ENCODE data around the gene MARCHF10.
"Not testable (repeated sequence)": the region's sequence is repeated elsewhere in the genome, so short reads cannot be mapped to it uniquely, and the experiment has no call there.

The MARCHF10 gene

DNA sequence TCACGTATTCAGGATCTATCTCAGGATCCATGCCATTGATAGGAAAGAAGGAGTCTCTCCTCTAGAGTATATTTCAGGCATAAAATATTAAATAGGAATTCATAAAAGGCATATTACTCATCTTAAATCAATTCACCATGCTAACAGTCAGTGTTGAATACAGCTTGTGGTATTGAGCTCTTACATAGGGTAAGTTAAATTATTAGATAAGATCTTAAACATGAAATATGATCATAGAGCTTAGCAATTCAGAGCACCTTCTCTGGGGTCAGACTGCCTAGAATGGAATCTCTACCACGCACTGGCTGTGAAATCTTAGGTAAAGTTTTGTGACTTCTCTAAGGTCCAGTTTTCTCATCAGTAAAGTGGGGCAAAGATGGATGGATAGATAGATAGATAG is 20.7 kb downstream of the MARCHF10 start:
- DNase-seq: no peak

DNA sequence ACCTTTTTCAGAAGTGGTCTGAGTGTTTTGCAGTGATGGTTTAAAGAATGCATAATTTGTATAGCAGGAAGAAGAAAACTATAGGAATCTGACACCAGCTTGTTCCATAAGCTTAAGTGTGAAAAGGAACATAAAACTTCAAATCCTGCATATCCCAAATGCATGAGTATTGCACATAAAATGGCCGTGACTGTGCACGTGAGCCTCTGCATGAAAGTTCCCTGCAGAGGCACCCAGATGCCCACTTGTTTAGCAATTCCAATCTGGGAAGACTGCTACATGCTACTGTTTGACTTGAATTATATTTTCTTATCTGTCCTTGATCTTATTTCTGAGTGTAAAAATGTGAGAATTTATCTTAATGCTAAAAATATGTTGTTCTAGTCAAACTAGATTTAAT is 21.5 kb downstream of the MARCHF10 start:
- DNase-seq: no peak

GRCh38 chr17:62785983-62786382 is 22.1 kb downstream of the MARCHF10 start:
- DNase-seq: not testable (repeated sequence)

DNA sequence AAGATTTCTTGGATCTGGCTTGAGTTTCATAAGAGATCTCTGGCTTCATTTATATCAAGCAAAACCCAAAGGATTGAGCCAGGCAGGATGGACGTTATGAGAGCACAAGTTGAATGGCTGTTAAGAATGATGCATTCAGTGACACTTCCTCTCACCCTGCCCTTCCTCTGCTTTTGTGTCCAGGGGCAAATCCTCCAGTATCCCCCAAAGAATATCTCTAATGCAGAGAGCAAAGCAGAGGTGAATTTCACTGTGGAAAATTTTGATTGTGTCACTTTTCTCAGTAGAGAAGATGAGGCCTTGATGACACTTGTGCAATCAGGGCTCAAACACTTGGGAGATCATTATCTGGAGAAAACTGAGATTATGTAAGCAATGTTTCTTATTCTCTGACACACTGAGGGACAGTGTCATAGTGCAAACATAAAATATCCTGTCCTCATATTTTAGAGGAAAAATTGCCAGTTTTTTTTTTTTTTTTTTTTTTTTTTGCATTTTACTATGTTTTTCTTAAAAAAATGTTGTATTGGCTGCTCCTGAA is 25.3 kb downstream of the MARCHF10 start:
- DNase-seq: no peak

DNA sequence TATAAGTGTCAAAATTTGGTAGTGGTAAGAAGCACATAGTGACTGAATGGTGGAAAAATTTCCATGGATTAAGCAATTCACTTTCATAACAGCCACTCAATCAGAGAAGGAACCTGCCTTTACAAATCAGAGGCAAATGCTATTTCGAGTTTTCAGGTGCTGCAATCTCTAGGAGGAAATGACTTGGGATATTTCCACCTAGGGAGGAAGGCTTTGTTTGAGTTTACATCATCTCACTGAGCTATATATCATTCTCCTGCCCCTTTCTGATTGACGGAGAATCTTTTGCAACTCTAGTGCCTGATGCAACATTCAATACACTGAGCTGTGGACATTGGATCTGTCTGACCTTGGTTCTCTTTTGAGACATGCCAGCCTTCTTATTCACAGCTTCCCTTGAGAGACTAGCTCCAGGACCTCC is 26.3 kb downstream of the MARCHF10 start:
- no peak for DNase-seq

GRCh38 chr17:62781356-62781755 is 26.8 kb downstream of the MARCHF10 start:
- no peak for DNase-seq

DNA sequence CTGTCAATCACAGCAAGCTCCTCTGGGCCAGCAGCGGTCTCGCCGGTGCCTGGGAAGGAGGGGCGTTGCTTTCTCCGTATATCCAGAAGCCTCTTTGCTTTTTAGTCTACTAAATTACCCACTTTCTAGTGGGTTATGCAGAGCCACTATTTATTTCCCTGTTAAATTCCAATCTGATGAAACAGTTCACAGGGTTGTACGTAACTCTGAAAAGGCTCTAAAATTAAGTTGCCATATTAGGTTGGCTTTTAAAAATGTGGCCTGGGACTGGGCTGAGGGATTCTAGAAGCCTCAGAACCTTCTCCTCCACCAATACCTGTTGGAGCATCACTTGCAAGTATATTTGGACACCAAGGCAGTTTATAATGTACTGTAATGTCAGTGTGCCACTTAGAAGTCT is 27.2 kb downstream of the MARCHF10 start:
- no peak for DNase-seq

DNA sequence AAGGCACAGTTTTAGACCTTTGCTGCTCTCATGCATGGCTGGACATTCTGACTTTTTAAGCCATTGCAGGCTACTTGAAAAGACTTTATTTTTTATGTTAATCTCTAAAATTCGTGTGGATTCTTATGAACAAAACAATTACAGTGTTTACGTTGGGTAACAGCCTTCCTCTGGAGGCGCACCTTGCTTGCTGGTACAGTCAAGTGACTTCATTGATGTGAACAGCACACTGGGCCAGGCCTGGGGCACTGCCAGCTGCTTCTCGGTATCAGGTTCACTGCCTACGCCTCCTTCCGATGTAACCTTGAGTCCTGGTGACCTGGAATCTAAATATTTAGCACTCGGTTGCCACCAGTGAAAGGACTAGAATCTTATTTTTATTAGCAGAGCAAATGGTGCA is 27.8 kb downstream of the MARCHF10 start:
- DNase-seq: no peak

DNA sequence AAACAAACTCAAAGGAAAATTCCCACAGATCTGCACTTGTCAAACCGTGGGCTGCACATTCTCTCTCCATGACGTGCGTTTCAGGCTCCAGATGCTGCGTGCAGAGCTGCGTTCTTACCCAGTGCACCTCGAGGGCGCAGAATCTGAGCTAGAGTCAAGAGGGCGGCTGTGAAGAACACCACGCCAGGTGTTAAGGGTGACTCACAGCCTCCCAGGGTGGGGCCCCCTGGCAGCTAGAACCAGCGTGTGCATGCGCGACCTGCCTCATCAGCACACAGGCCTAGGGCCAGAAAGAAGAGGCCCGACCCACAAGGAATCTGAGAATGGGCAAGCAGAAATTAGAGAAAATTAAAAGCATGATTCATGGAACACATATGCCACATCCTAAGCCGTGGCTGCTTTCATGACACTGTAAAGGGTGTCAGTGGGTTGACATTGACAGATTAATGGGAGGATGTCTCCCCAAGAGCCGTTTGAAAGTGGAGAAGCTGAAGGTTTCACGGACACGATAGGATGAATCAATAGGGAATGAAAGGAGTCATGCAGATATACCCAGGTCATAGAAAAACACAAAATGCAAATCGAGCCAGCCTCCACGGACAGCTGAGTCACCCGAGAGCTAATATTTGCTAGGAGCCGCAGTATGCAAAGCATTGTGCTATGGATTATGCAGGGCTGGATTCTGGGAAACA is 29.0 kb downstream of the MARCHF10 start:
- no peak for DNase-seq

DNA sequence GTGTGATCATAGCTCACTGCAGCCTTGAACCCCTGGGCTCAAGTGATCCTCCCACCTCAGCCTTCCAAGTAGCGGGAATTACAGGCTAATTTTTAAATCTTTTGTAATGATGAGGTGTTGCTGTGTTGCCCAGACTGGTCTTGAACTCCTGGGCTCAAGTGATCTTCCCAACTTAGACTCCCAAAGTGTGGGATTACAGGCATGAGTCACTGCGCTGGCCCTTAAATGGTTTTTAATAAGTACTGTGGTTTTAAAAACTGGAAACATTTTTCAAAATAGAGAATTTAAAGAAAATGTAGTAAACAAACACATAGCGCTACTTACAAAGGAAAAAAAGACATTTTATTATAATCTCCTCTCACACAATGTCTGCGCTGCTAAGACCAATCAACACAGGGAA is 32.2 kb downstream of the MARCHF10 start:
- no peak for DNase-seq

DNA sequence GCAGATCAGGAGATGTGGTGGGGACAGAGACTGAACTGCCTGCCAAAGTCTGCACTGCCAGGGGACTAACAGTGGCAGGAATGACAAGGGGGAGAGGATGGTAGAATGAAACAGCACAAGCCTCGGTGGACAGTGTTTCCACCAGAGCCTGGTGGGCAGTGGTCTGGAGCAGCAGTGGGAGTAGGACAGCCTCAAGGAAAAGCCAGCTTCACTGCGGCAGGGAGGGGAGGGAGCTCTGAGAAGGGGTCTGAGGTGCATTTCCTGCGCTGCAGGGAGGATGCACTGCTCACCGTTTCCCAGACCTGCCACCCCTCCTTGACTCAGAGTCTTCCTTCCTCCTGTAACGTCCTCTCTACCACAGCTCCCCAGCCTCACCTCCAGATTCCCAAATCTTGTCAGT is 33.8 kb downstream of the MARCHF10 start:
- no peak for DNase-seq

DNA sequence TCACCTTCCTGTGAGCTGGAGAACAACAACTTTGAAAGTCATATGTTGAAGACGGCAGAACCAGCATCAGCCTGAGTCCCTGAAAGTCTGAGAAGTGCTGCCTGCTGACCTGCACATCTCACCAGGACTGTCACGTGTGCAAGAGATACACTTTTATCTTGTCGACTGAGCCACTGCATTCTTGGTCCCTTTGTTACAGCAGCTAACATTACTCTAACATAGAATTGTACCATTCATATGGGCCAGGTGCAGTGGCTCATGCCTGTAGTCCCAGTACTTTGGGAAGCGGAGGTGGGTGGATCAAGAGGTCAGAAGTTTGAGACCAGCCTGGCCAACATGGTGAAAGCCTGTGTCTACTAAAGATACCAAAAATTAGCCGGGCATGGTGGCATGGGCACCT is 40.1 kb downstream of the MARCHF10 start:
- DNase-seq: no peak

DNA sequence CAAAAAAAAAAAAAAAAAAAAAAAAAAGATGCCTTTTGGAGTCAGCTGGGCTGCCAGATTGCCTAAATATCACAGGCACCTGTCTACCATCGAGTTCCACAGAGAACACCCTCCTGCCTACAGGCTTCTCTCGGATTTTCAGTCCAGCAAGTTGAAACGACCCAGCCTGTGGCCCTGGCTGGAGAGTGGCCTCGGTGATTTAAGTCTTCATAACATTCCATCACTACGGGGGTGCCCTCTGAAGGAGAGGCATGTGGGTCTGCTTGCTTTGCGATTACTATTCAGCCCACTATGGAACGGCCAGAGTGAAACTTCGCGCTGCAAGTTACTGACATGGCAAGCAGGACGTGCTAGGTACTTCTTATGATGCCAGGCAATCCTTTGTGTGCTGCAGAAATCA is 42.8 kb downstream of the MARCHF10 start:
- no peak for DNase-seq

- no peak for DNase-seq
These were observed 44.1 kb downstream of the MARCHF10 start for GRCh38 chr17:62763891-62764600.

DNA sequence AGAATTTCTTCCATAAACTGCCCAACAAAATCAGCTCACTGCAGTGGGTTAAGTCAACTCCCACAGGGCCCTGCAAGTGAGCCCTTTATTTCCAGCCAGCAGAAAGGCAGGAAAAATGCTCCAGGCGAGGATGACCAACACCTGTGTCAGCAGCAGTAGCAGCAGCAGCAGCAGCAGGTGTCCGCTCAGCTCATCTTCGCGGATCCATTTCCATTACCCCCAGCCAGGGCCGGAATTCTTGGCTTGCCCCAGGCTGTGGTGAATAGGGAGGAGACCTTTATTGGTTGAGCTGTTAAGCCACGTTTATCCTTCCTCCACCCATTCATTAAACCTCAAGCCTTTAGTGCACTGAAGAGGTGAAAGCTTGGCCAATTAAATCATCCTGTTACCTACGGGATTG is 46.2 kb downstream of the MARCHF10 start:
- DNase-seq: no peak

DNA sequence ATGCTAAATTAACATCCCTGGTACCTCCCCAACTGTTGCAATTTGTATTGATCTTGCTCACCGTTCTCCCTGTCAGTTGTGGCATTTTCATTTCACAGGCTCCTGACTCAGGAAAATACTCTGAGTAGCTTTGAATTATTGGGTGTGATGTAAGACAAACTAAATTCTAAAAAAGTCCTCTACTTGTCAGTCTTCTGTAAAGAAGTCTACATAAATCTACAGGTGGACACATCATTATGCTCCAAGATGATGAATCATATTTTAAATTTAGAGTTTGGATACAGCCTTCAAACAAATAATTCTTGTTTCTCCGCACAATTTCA is 47.2 kb downstream of the MARCHF10 start:
- no peak for DNase-seq

DNA sequence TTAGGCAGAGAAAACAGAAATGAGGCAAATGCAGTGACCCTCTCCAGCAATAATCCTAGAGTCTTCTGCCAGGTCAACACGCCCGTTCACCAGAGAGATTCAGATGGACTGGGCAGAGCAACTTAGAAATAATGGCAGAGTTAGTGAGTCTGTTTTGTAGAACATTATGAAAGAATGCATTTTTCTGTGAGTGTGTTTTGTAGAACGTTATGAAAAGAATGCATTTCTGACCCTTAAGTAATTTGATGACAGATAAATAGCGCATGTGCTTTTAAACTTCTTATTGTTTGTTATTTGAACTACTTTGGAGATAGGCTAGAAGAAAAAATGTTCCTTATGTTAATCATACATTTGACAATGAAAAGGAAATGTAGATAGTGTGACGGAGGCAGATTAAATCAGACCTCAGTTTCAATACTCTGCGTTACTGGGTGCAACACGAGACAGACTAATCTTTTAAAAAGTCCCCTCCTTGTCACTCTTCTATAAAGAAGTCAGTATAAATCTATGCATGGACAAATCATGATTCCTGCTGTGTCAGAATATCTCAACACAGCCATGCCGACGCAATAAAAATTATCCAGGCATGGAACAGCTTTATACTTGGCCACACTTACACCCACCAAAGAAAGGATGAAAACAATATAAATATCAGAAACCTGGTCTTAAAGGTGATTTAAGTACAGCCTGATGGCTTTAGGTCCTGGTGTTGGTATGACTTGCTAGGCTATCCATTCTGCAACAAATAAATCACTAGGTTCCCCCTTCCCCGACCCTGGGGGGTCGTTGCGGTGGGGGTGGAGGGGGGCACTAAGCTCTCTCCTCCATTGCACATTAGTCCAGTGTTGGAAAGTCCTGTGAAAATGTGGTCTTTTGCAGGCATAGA is 47.8 kb downstream of the MARCHF10 start:
- no peak for DNase-seq

DNA sequence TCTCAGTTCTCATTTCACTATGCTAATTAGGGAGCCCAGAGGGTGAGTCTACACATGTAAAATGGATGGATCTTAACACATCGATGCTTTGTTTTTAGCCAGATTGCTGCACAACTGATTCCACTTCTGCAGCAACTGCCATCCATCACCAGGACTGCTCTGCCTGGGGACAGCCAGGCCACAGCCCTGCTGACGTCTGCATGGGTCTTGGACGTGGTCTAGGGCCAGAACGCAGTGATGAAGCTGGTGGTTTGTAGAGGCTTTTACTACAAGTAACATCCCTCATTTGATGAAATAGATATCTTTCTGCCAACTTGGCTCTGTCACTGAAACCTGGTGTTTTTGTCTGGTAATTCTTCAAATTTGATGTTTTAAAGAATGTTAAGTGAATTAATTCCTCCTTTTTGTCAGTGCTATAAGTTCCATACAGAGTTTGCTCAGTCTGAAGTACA is 50.6 kb downstream of the MARCHF10 start:
- no peak for DNase-seq

DNA sequence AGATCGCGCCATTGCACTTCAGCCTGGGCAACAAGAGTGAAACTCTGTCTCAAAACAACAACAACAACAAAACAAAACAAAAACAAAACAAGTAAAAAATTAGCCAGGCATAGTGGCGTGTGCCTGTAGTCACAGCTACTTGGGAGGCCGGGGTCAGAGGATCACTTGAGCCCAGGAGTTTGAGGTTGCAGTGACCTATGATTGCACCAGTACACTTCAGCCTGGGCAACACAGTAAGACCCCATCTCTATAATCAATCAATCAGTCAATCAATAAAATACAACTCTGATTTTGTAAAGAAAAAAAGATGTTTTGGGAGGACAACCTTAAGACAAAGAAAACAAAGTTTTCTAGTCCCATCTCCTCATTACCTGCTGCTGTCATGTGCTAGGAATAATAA is 51.9 kb downstream of the MARCHF10 start:
- no peak for DNase-seq

DNA sequence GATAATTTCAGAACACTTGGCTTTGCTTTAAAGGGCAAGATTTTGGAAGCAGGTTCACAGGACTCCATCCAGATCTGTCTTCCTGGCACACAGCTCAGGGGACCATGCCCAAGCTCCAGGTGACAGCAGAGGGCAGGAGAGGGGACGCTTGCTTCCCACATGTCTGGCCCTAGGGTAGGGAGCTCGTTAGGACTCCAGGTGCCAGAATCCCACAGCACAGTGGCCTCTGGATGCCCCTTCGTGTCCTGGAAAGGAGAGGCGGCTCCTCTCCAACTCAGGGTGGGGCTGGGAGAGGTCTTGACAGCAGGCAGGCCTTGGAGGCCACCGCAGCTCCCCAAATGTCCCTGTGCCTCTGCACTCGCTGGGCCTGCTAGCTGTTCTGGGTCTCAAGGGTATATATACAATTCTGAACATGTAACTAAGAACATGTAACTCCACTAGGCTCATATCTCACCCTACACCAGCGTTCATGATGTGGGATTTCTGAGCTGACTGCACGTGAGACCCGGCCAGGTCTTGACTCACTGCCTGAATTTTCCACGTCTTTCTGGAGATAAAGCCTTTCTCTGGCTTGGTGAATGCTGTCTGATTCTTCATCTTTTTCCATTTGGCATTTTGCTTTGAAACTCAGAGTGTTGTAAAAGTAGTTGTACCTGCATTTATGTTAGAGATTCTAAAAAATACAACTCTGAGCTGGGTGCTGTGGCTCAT is 52.8 kb downstream of the MARCHF10 start:
- DNase-seq: no peak

- no peak for DNase-seq
These were observed 53.5 kb downstream of the MARCHF10 start for GRCh38 chr17:62754631-62755030.

DNA sequence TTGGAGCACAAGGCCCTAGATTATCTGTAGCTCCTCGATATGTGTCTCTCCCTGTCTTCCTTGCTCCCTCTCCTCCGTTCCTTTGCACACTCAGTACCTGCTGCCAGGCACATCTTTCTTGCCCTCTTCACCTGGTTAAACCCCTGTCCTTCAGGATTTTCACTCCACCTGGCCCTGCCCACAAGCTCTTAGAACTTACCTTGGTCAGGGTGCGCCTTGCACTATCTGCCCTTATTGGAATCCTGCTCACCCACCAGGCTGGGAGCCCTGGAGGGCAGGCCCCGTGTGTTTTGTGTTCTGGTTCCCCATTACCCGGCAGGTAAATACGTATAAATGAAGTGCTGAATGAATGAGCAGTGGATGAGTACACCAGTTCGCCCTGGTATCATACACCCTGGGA is 54.6 kb downstream of the MARCHF10 start:
- no peak for DNase-seq

All from stimulated activated CD4-positive, alpha-beta T cell treated with anti-CD3 and anti-CD28 coated beads, Interleukin-4, amount 100 ng/mL, for 1 hour (primary cell).